K562 (cell line): Measurements from ENCODE around the gene FHDC1. TPM values are rescaled to one million over a fixed set of nuclear protein-coding genes. Genes with fewer than 3 reads are reported as not detected.
A peak's percentile ranks its signal among the peaks of the same experiment; 100 is the strongest.

Experiments used
- ATAC-seq: fragments of 200-7000 bp; cut with Tn5 transposase; 3 replicates; pipeline ENCODE4 v1.9.1; 2020; ENCODE audit warnings: moderate library complexity
- BruUV-seq: library from RNA; stranded (reverse); fragments of 400-500 nt; replicated peaks from 2 replicates; lab custom pipeline; 2021; lab: Mats Ljungman, UMichigan
- CTCF ChIA-PET: fragments of 300-600 bp; formaldehyde crosslinking; extraction: SDS; loops from one replicate; lab custom pipeline; 2021; ENCODE audit warnings: low intra/inter-chr PET ratio; lab: Yijun Ruan, JAX
- POLR2A ChIA-PET: fragments of 300-600, 350-650 bp; sonication (Branson Sonifier 250); formaldehyde crosslinking; extraction: SDS; loops from one replicate; lab custom pipeline; 2021; ENCODE audit warnings: antibody characterized with exemption, inconsistent platforms; lab: Yijun Ruan, JAX
- DNase-seq, 4 experiments: peaks; one replicate each; pipeline versions ENCODE4 v3.0.0 to v3.0.0-alpha.2; 2011 to 2018; ENCODE audit warnings: low spot score in 3 of 4, mixed read lengths in 3 of 4; ENCODE audit errors: extremely low read depth in 1 of 4
- FAIRE-seq: peaks from 2 replicates; lab custom pipeline; 2011; peaks lifted over from hg19 to GRCh38; lab: Jason Lieb, UNC
- H2AFZ ChIP-seq: 2 replicates; pipeline ENCODE4 v1.6.0; 2011; ENCODE audit warnings: low read depth, low read length, control low read depth, inconsistent platforms
- H3K27ac ChIP-seq: fragments of 200-600 bp; 3 replicates; pipeline ENCODE4 v1.8.0; 2011; ENCODE audit warnings: low read depth, mild to moderate bottlenecking, control low read depth, inconsistent platforms, low read length, moderate library complexity, mixed read lengths; ENCODE audit errors: extremely low read depth
- H3K27me3 ChIP-seq, 2 experiments: fragments of 300-600 bp in 1 of 2; 2 replicates in 1 of 2; 3 replicates in 1 of 2; pipeline versions ENCODE4 v1.6.0 to v1.8.0; 2011; ENCODE audit warnings: inconsistent platforms in 2 of 2, low read length in 2 of 2, mild to moderate bottlenecking in 1 of 2, mixed read lengths in 1 of 2, moderate library complexity in 1 of 2; ENCODE audit not compliant: control insufficient read depth in 2 of 2, insufficient read depth in 2 of 2
- H3K36me3 ChIP-seq: fragments of 300-600 bp; 3 replicates; pipeline ENCODE4 v1.8.0; 2011; ENCODE audit warnings: mild to moderate bottlenecking, low read length, inconsistent platforms; ENCODE audit not compliant: control insufficient read depth, insufficient read depth
- H3K4me1 ChIP-seq, 2 experiments: fragments of 200-600 bp in 1 of 2; replicated peaks in 1 of 2; 2 replicates in 1 of 2; 3 replicates in 1 of 2; pipeline versions ENCODE4 v1.5.1 to v1.8.0; 2011; ENCODE audit warnings: inconsistent platforms in 2 of 2, low read length in 2 of 2, mild to moderate bottlenecking in 1 of 2, mixed read lengths in 1 of 2, moderate library complexity in 1 of 2; ENCODE audit not compliant: control insufficient read depth in 2 of 2, insufficient read depth in 2 of 2
- H3K4me2 ChIP-seq: 2 replicates; pipeline ENCODE4 v1.6.1; 2011; ENCODE audit warnings: low read length, control low read depth, inconsistent platforms, mixed read lengths; ENCODE audit not compliant: insufficient read depth
- H3K4me3 ChIP-seq: fragments of 200-600 bp; sonication (generic), shearing (Covaris generic); 2 replicates; pipeline ENCODE4 v1.5.1; 2016; ENCODE audit warnings: control low read depth, inconsistent platforms
- H3K79me2 ChIP-seq: fragments of 200-600 bp; 3 replicates; pipeline ENCODE4 v1.8.0; 2011; ENCODE audit warnings: low read length, inconsistent platforms; ENCODE audit not compliant: control insufficient read depth, insufficient read depth
- H3K9ac ChIP-seq, 2 experiments: 2 replicates each; pipeline versions ENCODE4 v1.6.0 to v1.6.1; 2011; ENCODE audit warnings: low read depth in 2 of 2, low read length in 2 of 2, control low read depth in 1 of 2, inconsistent platforms in 1 of 2, mild to moderate bottlenecking in 1 of 2, mixed read lengths in 1 of 2; ENCODE audit not compliant: insufficient read depth in 1 of 2
- H3K9me1 ChIP-seq: one replicate; pipeline ENCODE4 v1.6.0; 2011; ENCODE audit warnings: inconsistent platforms, mild to moderate bottlenecking, low read length, moderate library complexity; ENCODE audit not compliant: control insufficient read depth, insufficient read depth
- H3K9me3 ChIP-seq: replicated peaks from 2 replicates; pipeline ENCODE4 v1.5.1; 2011; ENCODE audit warnings: low read depth, low read length, inconsistent platforms; ENCODE audit not compliant: control insufficient read depth, insufficient read depth
- H4K20me1 ChIP-seq: replicated peaks from 2 replicates; pipeline ENCODE4 v1.6.1; 2011; ENCODE audit warnings: low read length, inconsistent platforms, mixed read lengths; ENCODE audit not compliant: control insufficient read depth, insufficient read depth
- CHAMP1 ChIP-seq: fragments of 450-650 bp; IDR thresholded peaks from 2 replicates; pipeline ENCODE4 v1.6.1; 2016; ENCODE audit warnings: mild to moderate bottlenecking
- ELF1 ChIP-seq: fragments of 200-800 bp; sonication (Bioruptor generic); IDR thresholded peaks from 2 replicates; pipeline ENCODE4 v1.6.1; 2016; ENCODE audit warnings: missing genetic modification characterization, missing compliant biosample characterization
- EP300 ChIP-seq: IDR thresholded peaks from 2 replicates; pipeline ENCODE4 v1.6.1; 2012; ENCODE audit warnings: low read length, improper control_type of control experiment
- HMG20B ChIP-seq: fragments of 250-450 bp; sonication (Bioruptor Pico); IDR thresholded peaks from 2 replicates; pipeline ENCODE4 v1.5.0; 2021; ENCODE audit warnings: mild to moderate bottlenecking
- POLR2G ChIP-seq: fragments of 200-400 bp; formaldehyde crosslinking; IDR thresholded peaks from 2 replicates; pipeline ENCODE4 v1.6.1; 2017; ENCODE audit warnings: low read depth, mild to moderate bottlenecking, antibody characterized with exemption, low read length, moderate library complexity
- RBM34 ChIP-seq: fragments of 200-400 bp; formaldehyde crosslinking; IDR thresholded peaks from 2 replicates; pipeline ENCODE4 v1.6.1; 2018; ENCODE audit warnings: low read length, borderline replicate concordance; ENCODE audit not compliant: insufficient read depth
- SMAD2 ChIP-seq: fragments of 150-350 bp; IDR thresholded peaks from 2 replicates; pipeline ENCODE4 v1.6.1; 2014; ENCODE audit warnings: low read depth, mild to moderate bottlenecking, low read length
- ZKSCAN8 ChIP-seq: fragments of 200-800 bp; sonication (Bioruptor generic); IDR thresholded peaks from 2 replicates; pipeline ENCODE4 v1.6.1; 2016; ENCODE audit warnings: missing genetic modification characterization, missing compliant biosample characterization
- ZNF124 ChIP-seq: sonication (generic); formaldehyde crosslinking; IDR thresholded peaks from 2 replicates; pipeline ENCODE4 v1.8.1; 2022; ENCODE audit warnings: missing genetic modification reagents
- ZNF175 ChIP-seq: fragments of 200-800 bp; sonication (Bioruptor generic); IDR thresholded peaks from 2 replicates; pipeline ENCODE4 v1.6.1; 2016; ENCODE audit warnings: low read depth, mild to moderate bottlenecking, missing genetic modification characterization, missing compliant biosample characterization
- ZNF408 ChIP-seq: fragments of 250-450 bp; sonication (Bioruptor Pico); IDR thresholded peaks from 2 replicates; pipeline ENCODE4 v1.4.0; 2020; ENCODE audit warnings: low read depth, mild to moderate bottlenecking, moderate library complexity
- ZNF79 ChIP-seq: fragments of 250-450 bp; sonication (Bioruptor Pico); IDR thresholded peaks from 2 replicates; pipeline ENCODE4 v1.4.0; 2020; ENCODE audit warnings: low read depth, mild to moderate bottlenecking, moderate library complexity
- WGBS: fragments of 100-300 bp; shearing (Covaris generic); methylation state at CpG from one replicate; pipeline ENCODE4 v1.1.6; 2016; ENCODE audit warnings: low coverage, mixed read lengths; ENCODE audit not compliant: insufficient coverage; ENCODE audit errors: missing lambda C conversion rate; 5-methylcytosine and 5-hydroxymethylcytosine counted together
- in situ Hi-C: fragments of 300-500 bp; cut with MboI; formaldehyde crosslinking; loops from 4 replicates; pipeline ENCODE4 v1.15.0; 2018; ENCODE audit warnings: inconsistent platforms, mixed read lengths
- intact Hi-C: fragments of 100-400 bp; cut with micrococcal nuclease; formaldehyde crosslinking; loops from 2 replicates; pipeline ENCODE4 v1.14.2; 2022
- polyA plus RNA-seq, 8 experiments: library from polyadenylated mRNA; depleted of rRNA in 4 of 8; stranded (reverse) in 5 of 8; unstranded in 3 of 8; fragments of >200 nt; fragmentation: Nextera tagmentation in 2 of 8; fragmentation: Illumina TruSeq in 1 of 8; extraction: Ambion mirVana in 2 of 8; extraction: Trizol in 1 of 8; gene quantifications; 2 replicates each; pipeline versions ENCODE4 v1.2.1 to v1.2.3, GENCODE V29; 2011 to 2014; ENCODE audit warnings: inconsistent platforms in 1 of 8, missing spikeins in 1 of 8
- total RNA-seq, 7 experiments: library from RNA; depleted of rRNA in 6 of 7; stranded (reverse); fragments of >200 nt in 6 of 7; fragmentation: Illumina TruSeq in 2 of 7; extraction: Trizol in 2 of 7; gene quantifications; 2 replicates each; pipeline versions ENCODE4 v1.2.1 to v1.2.3, GENCODE V29; 2011 to 2021; ENCODE audit warnings: low replicate concordance in 1 of 7
- TF ChIP-seq, protein P1 (sequence below): fragments of 450-650 bp; conservative IDR thresholded peaks from 2 replicates; pipeline ENCODE4 v1.6.1; 2016; ENCODE audit warnings: missing genetic modification characterization, low read depth, mild to moderate bottlenecking, control low read depth, missing compliant biosample characterization

FHDC1 gene
- total and polyA plus RNA-seq, 9 of the 15 experiments (the other 6 are each of a cell fraction or from before 2014, with no cell fraction given), result 0.01 to 0.43 (median 0.07) TPM

DNA sequence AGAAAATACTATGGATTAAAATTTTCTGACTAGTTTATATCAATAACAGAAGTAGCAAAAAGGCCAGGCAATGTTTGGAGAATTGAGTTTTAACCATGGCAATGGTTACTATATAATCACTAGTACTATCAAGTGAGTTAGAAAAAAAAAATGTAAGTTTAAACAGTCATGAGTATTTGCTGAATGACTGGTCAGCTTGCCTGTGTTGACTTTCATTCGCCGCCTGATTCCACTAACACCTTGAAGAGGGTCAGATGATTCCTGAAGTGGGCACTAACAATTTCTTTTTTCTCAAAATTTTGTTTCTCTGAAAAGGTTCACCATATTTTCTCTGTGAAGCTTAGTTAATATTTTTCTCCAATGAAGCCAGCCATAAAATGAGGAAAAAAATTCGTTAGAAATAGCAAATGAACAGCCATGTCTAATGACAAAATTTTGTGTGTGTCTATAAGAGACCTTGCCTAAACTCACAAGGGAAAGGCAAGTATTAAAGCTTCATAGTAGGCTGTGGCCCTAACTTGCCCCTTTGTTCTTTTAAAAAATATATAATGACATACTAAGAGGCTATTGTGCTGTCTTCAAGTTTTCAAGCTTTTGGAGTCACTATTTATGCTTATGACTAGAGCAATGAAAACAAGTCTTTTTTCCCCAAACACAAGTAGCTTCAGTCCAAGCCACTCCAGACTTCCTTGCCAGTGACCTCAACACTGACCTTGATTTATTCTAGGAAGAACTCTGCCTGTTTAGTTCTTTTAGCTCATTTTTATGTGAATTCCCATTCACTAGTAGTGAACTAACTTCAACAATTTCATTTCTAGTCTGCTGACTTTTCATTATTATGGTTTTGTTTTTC, 18.4 kb upstream of the FHDC1 start:
- Histone ChIP-seq H3K9me3 (no peaks in the 10 kb centered on the region), H2AFZ (no peak overlapping the region), H3K9ac (no peak overlapping the region), H3K27ac (no peak overlapping the region), H3K79me2 (no peaks in the 10 kb centered on the region), H4K20me1 (no peaks in the 10 kb centered on the region), H3K9me1 (no peaks in the 10 kb centered on the region), H3K4me1 (no peaks in the 10 kb centered on the region), H3K4me2 (no peak overlapping the region), H3K36me3 (no peaks in the 10 kb centered on the region)
- FAIRE-seq, result peak; percentile 60
- WGBS, result 51% methylated on average over 3 of the region's 3 CpGs
- CTCF ChIA-PET, result no interaction called here
- in situ Hi-C loops (no loop called here), intact Hi-C loops (no loop called here)
- POLR2A ChIA-PET, result interaction anchor here (0.5 to 0.8 kb wide), 2 partner anchors 10 kb away, joined by 3 read pairs; no protein-coding TSS in a partner anchor
- TF ChIP-seq, protein P1, sequence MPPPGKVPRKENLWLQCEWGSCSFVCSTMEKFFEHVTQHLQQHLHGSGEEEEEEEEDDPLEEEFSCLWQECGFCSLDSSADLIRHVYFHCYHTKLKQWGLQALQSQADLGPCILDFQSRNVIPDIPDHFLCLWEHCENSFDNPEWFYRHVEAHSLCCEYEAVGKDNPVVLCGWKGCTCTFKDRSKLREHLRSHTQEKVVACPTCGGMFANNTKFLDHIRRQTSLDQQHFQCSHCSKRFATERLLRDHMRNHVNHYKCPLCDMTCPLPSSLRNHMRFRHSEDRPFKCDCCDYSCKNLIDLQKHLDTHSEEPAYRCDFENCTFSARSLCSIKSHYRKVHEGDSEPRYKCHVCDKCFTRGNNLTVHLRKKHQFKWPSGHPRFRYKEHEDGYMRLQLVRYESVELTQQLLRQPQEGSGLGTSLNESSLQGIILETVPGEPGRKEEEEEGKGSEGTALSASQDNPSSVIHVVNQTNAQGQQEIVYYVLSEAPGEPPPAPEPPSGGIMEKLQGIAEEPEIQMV (tag), result no peak
- TF ChIP-seq HMG20B, result no peak
- no peak for TF ChIP-seq CHAMP1
- TF ChIP-seq ZNF408, result no peak
- no peak for TF ChIP-seq RBM34
- TF ChIP-seq ZNF79 (CRISPR knock-in tag), result no peak
- TF ChIP-seq ZNF175, result no peak
- no peak for TF ChIP-seq ELF1 (tag)
- no peak for TF ChIP-seq ZNF124 (CRISPR knock-in tag)
- no peak for TF ChIP-seq EP300
- TF ChIP-seq POLR2G, result no peak
- TF ChIP-seq SMAD2, result no peak
- no peak for TF ChIP-seq ZKSCAN8 (CRISPR knock-in tag)
- TF ChIP-seq, all 486 proteins: peak for 0
- DNase-seq (no peak), ATAC-seq (no peak)
- no TSS peak for BruUV-seq
- H3K4me3 ChIP-seq, result no peak overlapping the region
- H3K27me3 ChIP-seq, result no peaks in the 10 kb centered on the region
